HEK293 (cell line): Measurements from ENCODE around the gene B9D1.

ENCODE experiments used
- CTCF ChIA-PET: fragments of 350-600 bp; formaldehyde crosslinking; extraction: SDS; loops from one replicate; lab custom pipeline; 2021; ENCODE audit warnings: antibody characterized with exemption; lab: Yijun Ruan, JAX
- POLR2A ChIA-PET: fragments of 300-600 bp; formaldehyde crosslinking; extraction: SDS; loops from one replicate; lab custom pipeline; 2020; ENCODE audit warnings: antibody characterized with exemption, inconsistent platforms; lab: Yijun Ruan, JAX
- H3K27ac ChIP-seq: fragments of 200-500 bp; sonication (Bioruptor generic); 2 replicates; pipeline ENCODE4 v1.5.1; 2014; ENCODE audit warnings: low read depth, low read length, control low read depth, inconsistent platforms; ENCODE audit errors: extremely low read depth
- H3K36me3 ChIP-seq, 2 experiments: fragments of 200-500 bp in 1 of 2; sonication (Bioruptor generic) in 1 of 2; 1 replicate in 1 of 2; 2 replicates in 1 of 2; pipeline ENCODE4 v1.5.1; 2014 to 2017; ENCODE audit warnings: inconsistent platforms in 2 of 2, low read length in 2 of 2; ENCODE audit not compliant: control insufficient read depth in 2 of 2, insufficient read depth in 1 of 2
- H3K4me1 ChIP-seq: fragments of 200-500 bp; sonication (Bioruptor generic); 2 replicates; pipeline ENCODE4 v1.5.1; 2014; ENCODE audit warnings: mild to moderate bottlenecking, low read length, inconsistent platforms; ENCODE audit not compliant: control insufficient read depth, insufficient read depth
- H3K4me3 ChIP-seq: 2 replicates; pipeline ENCODE4 v1.5.1; 2011; ENCODE audit warnings: low read depth, mild to moderate bottlenecking, control low read depth, low read length, moderate library complexity
- H3K9me3 ChIP-seq: fragments of 200-500 bp; sonication (Bioruptor generic); 2 replicates; pipeline ENCODE4 v1.5.1; 2014; ENCODE audit warnings: low read depth, low read length, inconsistent platforms; ENCODE audit not compliant: control insufficient read depth, insufficient read depth
- HOXA7 ChIP-seq: sonication (generic); formaldehyde crosslinking; IDR thresholded peaks from 2 replicates; pipeline ENCODE4 v1.8.1; 2022; ENCODE audit warnings: missing genetic modification reagents, borderline replicate concordance
- PRDM1 ChIP-seq: fragments of 450-650 bp; formaldehyde crosslinking; IDR thresholded peaks from 2 replicates; pipeline ENCODE4; 2016; ENCODE audit warnings: missing biosample characterization, missing genetic modification characterization
- ZBTB8A ChIP-seq: fragments of 450-650 bp; formaldehyde crosslinking; IDR thresholded peaks from 2 replicates; pipeline ENCODE4 v1.5.1; 2016; ENCODE audit warnings: missing biosample characterization, missing genetic modification characterization
- ZNF155 ChIP-seq: fragments of 450-650 bp; formaldehyde crosslinking; IDR thresholded peaks from 2 replicates; pipeline ENCODE4 v1.5.1; 2016; ENCODE audit warnings: missing biosample characterization, missing genetic modification characterization
- ZNF157 ChIP-seq: fragments of 450-650 bp; formaldehyde crosslinking; IDR thresholded peaks from 2 replicates; pipeline ENCODE4 v1.5.1; 2016; ENCODE audit warnings: missing biosample characterization, missing genetic modification characterization
- ZNF366 ChIP-seq: fragments of 450-650 bp; formaldehyde crosslinking; conservative IDR thresholded peaks from 2 replicates; pipeline ENCODE4 v1.5.1; 2016; ENCODE audit warnings: missing biosample characterization, missing genetic modification characterization
- ZNF48 ChIP-seq: fragments of 450-650 bp; formaldehyde crosslinking; IDR thresholded peaks from 2 replicates; pipeline ENCODE4 v1.5.1; 2016; ENCODE audit warnings: missing biosample characterization, missing genetic modification characterization
- ZNF544 ChIP-seq: fragments of 450-650 bp; formaldehyde crosslinking; IDR thresholded peaks from 2 replicates; pipeline ENCODE4 v1.5.0; 2017; ENCODE audit warnings: missing biosample characterization, missing genetic modification characterization
- ZNF626 ChIP-seq: fragments of 450-650 bp; sonication (Bioruptor Pico); formaldehyde crosslinking; IDR thresholded peaks from 2 replicates; pipeline ENCODE4 v1.5.1; 2018; ENCODE audit warnings: missing biosample characterization, missing genetic modification characterization, inconsistent platforms
- ZXDB ChIP-seq: fragments of 450-650 bp; formaldehyde crosslinking; IDR thresholded peaks from 2 replicates; pipeline ENCODE4 v1.5.1; 2016; ENCODE audit warnings: missing biosample characterization, missing genetic modification characterization
- TF ChIP-seq, protein P1 (sequence below): fragments of 450-650 bp; formaldehyde crosslinking; IDR thresholded peaks from 2 replicates; pipeline ENCODE4 v1.5.1; 2016; ENCODE audit warnings: missing biosample characterization, missing genetic modification characterization
- TF ChIP-seq, protein P2 (sequence below): fragments of 450-650 bp; formaldehyde crosslinking; IDR thresholded peaks from 2 replicates; pipeline ENCODE4 v1.5.1; 2016; ENCODE audit warnings: missing biosample characterization, missing genetic modification characterization
- TF ChIP-seq, protein P3 (sequence below): fragments of 450-650 bp; formaldehyde crosslinking; conservative IDR thresholded peaks from 2 replicates; pipeline ENCODE4 v1.5.1; 2016; ENCODE audit warnings: low read depth, missing biosample characterization, missing genetic modification characterization
- TF ChIP-seq, protein P4 (sequence below): sonication (generic); formaldehyde crosslinking; IDR thresholded peaks from 2 replicates; pipeline ENCODE4 v1.8.1; 2022; ENCODE audit warnings: mild to moderate bottlenecking, moderate library complexity, missing genetic modification reagents
- TF ChIP-seq, protein P5 (sequence below): fragments of 450-650 bp; formaldehyde crosslinking; IDR thresholded peaks from 2 replicates; pipeline ENCODE4 v1.5.1; 2016; ENCODE audit warnings: missing biosample characterization, missing genetic modification characterization
- TF ChIP-seq, protein P6 (sequence below): fragments of 450-650 bp; IDR thresholded peaks from 2 replicates; pipeline ENCODE4 v1.5.1; 2018; ENCODE audit warnings: missing biosample characterization, missing genetic modification characterization
- TF ChIP-seq, protein P7 (sequence below): fragments of 450-650 bp; formaldehyde crosslinking; IDR thresholded peaks from 2 replicates; pipeline ENCODE4 v1.5.1; 2016; ENCODE audit warnings: missing biosample characterization, missing genetic modification characterization
- TF ChIP-seq, protein P8 (sequence below): fragments of 450-650 bp; formaldehyde crosslinking; conservative IDR thresholded peaks from 2 replicates; pipeline ENCODE4 v1.5.1; 2016; ENCODE audit warnings: low read depth, missing biosample characterization, missing genetic modification characterization

The B9D1 gene

DNA sequence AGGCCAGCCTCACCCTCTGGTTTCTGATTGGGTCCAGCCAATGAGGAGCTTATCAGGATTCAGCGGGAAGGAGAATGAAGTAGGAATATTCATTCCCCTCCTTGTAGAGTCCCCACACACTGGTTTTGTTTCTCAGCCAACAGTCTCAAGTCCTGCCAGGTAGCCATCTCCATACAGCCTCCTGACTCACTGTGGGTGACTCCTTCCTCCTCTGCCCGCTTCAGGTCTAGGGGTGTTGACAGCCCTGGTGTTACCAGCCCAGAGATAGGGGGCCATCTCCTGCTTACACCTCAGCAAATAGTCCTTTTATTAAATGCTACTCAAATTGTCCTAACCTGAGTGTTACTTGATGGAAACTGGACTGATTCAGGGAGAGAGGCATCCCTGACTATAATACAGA is 28.4 kb upstream of the B9D1 start:
- peaks cover 14% of the 10 kb centered on the region for H3K4me1 ChIP-seq
- TF ChIP-seq, protein P1, sequence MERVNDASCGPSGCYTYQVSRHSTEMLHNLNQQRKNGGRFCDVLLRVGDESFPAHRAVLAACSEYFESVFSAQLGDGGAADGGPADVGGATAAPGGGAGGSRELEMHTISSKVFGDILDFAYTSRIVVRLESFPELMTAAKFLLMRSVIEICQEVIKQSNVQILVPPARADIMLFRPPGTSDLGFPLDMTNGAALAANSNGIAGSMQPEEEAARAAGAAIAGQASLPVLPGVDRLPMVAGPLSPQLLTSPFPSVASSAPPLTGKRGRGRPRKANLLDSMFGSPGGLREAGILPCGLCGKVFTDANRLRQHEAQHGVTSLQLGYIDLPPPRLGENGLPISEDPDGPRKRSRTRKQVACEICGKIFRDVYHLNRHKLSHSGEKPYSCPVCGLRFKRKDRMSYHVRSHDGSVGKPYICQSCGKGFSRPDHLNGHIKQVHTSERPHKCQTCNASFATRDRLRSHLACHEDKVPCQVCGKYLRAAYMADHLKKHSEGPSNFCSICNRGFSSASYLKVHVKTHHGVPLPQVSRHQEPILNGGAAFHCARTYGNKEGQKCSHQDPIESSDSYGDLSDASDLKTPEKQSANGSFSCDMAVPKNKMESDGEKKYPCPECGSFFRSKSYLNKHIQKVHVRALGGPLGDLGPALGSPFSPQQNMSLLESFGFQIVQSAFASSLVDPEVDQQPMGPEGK (tag by site-specific recombination), result no peak
- no peak for TF ChIP-seq ZNF544 (tag by site-specific recombination)
- TF ChIP-seq ZXDB (tag by site-specific recombination), result no peak
- TF ChIP-seq PRDM1 (tag by site-specific recombination), result no peak
- TF ChIP-seq, protein P2, sequence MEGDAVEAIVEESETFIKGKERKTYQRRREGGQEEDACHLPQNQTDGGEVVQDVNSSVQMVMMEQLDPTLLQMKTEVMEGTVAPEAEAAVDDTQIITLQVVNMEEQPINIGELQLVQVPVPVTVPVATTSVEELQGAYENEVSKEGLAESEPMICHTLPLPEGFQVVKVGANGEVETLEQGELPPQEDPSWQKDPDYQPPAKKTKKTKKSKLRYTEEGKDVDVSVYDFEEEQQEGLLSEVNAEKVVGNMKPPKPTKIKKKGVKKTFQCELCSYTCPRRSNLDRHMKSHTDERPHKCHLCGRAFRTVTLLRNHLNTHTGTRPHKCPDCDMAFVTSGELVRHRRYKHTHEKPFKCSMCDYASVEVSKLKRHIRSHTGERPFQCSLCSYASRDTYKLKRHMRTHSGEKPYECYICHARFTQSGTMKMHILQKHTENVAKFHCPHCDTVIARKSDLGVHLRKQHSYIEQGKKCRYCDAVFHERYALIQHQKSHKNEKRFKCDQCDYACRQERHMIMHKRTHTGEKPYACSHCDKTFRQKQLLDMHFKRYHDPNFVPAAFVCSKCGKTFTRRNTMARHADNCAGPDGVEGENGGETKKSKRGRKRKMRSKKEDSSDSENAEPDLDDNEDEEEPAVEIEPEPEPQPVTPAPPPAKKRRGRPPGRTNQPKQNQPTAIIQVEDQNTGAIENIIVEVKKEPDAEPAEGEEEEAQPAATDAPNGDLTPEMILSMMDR (tag by site-specific recombination), result no peak
- TF ChIP-seq ZBTB8A (tag by site-specific recombination), result no peak
- TF ChIP-seq, protein P3, sequence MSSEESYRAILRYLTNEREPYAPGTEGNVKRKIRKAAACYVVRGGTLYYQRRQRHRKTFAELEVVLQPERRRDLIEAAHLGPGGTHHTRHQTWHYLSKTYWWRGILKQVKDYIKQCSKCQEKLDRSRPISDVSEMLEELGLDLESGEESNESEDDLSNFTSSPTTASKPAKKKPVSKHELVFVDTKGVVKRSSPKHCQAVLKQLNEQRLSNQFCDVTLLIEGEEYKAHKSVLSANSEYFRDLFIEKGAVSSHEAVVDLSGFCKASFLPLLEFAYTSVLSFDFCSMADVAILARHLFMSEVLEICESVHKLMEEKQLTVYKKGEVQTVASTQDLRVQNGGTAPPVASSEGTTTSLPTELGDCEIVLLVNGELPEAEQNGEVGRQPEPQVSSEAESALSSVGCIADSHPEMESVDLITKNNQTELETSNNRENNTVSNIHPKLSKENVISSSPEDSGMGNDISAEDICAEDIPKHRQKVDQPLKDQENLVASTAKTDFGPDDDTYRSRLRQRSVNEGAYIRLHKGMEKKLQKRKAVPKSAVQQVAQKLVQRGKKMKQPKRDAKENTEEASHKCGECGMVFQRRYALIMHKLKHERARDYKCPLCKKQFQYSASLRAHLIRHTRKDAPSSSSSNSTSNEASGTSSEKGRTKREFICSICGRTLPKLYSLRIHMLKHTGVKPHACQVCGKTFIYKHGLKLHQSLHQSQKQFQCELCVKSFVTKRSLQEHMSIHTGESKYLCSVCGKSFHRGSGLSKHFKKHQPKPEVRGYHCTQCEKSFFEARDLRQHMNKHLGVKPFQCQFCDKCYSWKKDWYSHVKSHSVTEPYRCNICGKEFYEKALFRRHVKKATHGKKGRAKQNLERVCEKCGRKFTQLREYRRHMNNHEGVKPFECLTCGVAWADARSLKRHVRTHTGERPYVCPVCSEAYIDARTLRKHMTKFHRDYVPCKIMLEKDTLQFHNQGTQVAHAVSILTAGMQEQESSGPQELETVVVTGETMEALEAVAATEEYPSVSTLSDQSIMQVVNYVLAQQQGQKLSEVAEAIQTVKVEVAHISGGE, result no peak
- no peak for TF ChIP-seq ZNF48
- TF ChIP-seq, protein P4, sequence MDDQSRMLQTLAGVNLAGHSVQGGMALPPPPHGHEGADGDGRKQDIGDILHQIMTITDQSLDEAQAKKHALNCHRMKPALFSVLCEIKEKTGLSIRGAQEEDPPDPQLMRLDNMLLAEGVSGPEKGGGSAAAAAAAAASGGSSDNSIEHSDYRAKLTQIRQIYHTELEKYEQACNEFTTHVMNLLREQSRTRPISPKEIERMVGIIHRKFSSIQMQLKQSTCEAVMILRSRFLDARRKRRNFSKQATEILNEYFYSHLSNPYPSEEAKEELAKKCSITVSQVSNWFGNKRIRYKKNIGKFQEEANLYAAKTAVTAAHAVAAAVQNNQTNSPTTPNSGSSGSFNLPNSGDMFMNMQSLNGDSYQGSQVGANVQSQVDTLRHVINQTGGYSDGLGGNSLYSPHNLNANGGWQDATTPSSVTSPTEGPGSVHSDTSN (CRISPR knock-in tag), result no peak
- no peak for TF ChIP-seq ZNF157 (tag by site-specific recombination)
- TF ChIP-seq, protein P5, sequence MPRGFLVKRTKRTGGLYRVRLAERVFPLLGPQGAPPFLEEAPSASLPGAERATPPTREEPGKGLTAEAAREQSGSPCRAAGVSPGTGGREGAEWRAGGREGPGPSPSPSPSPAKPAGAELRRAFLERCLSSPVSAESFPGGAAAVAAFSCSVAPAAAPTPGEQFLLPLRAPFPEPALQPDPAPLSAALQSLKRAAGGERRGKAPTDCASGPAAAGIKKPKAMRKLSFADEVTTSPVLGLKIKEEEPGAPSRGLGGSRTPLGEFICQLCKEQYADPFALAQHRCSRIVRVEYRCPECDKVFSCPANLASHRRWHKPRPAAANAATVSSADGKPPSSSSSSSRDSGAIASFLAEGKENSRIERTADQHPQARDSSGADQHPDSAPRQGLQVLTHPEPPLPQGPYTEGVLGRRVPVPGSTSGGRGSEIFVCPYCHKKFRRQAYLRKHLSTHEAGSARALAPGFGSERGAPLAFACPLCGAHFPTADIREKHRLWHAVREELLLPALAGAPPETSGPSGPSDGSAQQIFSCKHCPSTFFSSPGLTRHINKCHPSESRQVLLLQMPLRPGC (tag by site-specific recombination), result no peak
- TF ChIP-seq, protein P6, sequence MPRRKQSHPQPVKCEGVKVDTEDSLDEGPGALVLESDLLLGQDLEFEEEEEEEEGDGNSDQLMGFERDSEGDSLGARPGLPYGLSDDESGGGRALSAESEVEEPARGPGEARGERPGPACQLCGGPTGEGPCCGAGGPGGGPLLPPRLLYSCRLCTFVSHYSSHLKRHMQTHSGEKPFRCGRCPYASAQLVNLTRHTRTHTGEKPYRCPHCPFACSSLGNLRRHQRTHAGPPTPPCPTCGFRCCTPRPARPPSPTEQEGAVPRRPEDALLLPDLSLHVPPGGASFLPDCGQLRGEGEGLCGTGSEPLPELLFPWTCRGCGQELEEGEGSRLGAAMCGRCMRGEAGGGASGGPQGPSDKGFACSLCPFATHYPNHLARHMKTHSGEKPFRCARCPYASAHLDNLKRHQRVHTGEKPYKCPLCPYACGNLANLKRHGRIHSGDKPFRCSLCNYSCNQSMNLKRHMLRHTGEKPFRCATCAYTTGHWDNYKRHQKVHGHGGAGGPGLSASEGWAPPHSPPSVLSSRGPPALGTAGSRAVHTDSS, result no peak
- TF ChIP-seq, protein P7, sequence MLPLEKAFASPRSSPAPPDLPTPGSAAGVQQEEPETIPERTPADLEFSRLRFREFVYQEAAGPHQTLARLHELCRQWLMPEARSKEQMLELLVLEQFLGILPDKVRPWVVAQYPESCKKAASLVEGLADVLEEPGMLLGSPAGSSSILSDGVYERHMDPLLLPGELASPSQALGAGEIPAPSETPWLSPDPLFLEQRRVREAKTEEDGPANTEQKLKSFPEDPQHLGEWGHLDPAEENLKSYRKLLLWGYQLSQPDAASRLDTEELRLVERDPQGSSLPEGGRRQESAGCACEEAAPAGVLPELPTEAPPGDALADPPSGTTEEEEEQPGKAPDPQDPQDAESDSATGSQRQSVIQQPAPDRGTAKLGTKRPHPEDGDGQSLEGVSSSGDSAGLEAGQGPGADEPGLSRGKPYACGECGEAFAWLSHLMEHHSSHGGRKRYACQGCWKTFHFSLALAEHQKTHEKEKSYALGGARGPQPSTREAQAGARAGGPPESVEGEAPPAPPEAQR (tag by site-specific recombination), result no peak
- TF ChIP-seq HOXA7, result no peak
- no peak for TF ChIP-seq ZNF155 (tag by site-specific recombination)
- TF ChIP-seq ZNF366 (tag by site-specific recombination), result no peak
- TF ChIP-seq, protein P8, sequence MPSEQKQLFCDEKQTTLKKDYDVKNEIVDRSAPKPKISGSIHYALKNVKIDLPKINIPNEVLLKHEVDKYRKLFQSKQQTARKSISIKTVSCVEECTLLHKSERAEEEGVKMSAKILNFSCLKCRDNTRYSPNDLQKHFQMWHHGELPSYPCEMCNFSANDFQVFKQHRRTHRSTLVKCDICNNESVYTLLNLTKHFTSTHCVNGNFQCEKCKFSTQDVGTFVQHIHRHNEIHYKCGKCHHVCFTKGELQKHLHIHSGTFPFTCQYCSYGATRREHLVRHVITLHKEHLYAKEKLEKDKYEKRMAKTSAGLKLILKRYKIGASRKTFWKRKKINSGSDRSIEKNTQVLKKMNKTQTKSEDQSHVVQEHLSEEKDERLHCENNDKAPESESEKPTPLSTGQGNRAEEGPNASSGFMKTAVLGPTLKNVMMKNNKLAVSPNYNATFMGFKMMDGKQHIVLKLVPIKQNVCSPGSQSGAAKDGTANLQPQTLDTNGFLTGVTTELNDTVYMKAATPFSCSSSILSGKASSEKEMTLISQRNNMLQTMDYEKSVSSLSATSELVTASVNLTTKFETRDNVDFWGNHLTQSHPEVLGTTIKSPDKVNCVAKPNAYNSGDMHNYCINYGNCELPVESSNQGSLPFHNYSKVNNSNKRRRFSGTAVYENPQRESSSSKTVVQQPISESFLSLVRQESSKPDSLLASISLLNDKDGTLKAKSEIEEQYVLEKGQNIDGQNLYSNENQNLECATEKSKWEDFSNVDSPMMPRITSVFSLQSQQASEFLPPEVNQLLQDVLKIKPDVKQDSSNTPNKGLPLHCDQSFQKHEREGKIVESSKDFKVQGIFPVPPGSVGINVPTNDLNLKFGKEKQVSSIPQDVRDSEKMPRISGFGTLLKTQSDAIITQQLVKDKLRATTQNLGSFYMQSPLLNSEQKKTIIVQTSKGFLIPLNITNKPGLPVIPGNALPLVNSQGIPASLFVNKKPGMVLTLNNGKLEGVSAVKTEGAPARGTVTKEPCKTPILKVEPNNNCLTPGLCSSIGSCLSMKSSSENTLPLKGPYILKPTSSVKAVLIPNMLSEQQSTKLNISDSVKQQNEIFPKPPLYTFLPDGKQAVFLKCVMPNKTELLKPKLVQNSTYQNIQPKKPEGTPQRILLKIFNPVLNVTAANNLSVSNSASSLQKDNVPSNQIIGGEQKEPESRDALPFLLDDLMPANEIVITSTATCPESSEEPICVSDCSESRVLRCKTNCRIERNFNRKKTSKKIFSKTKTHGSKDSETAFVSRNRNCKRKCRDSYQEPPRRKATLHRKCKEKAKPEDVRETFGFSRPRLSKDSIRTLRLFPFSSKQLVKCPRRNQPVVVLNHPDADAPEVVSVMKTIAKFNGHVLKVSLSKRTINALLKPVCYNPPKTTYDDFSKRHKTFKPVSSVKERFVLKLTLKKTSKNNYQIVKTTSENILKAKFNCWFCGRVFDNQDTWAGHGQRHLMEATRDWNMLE, result no peak
- TF ChIP-seq ZNF626 (tag by site-specific recombination), result no peak
- H3K27ac ChIP-seq, result no peak overlapping the region
- ChIA-PET POLR2A (interaction anchor here (5.6 kb wide), 1 partner anchor 13 kb away, joined by 57 read pairs; the partner anchor contains the start of gene MAPK7), CTCF (interaction anchor here (0.6 to 1.2 kb wide), 2 partner anchors 375 to 1580 kb away, joined by 3 read pairs; no protein-coding TSS in a partner anchor)
- no peaks in the 10 kb centered on the region for H3K9me3 ChIP-seq
- H3K36me3 ChIP-seq, result no peaks in the 10 kb centered on the region; a peak in 1 of 3 replicates
- no peak overlapping the region for H3K4me3 ChIP-seq
